Caki2 (cell line): ENCODE measurements around the gene ADD1. TPM values are rescaled to one million over a fixed set of nuclear protein-coding genes. Genes with fewer than 3 reads are reported as not detected.

ENCODE experiments used
- DNase-seq: peaks from one replicate; pipeline ENCODE4 v3.0.0-alpha.2; 2015; ENCODE audit warnings: low read depth
- in situ Hi-C: cut with HindIII; loops from 2 replicates; pipeline ENCODE4 v1.10.0; 2016; ENCODE audit warnings: low sequenced_read_pairs, low pct_unique_long_range_greater_than_20kb, mixed read lengths
- total RNA-seq: library from RNA; depleted of rRNA; stranded (reverse); fragments of >200 nt; shearing (Covaris generic); gene quantifications from 2 replicates; pipeline ENCODE4 v1.2.3, GENCODE V29; 2014; ENCODE audit warnings: low replicate concordance

ADD1 gene
- total RNA-seq, 1 experiment from 2014 or later = 98.4 TPM

DNA sequence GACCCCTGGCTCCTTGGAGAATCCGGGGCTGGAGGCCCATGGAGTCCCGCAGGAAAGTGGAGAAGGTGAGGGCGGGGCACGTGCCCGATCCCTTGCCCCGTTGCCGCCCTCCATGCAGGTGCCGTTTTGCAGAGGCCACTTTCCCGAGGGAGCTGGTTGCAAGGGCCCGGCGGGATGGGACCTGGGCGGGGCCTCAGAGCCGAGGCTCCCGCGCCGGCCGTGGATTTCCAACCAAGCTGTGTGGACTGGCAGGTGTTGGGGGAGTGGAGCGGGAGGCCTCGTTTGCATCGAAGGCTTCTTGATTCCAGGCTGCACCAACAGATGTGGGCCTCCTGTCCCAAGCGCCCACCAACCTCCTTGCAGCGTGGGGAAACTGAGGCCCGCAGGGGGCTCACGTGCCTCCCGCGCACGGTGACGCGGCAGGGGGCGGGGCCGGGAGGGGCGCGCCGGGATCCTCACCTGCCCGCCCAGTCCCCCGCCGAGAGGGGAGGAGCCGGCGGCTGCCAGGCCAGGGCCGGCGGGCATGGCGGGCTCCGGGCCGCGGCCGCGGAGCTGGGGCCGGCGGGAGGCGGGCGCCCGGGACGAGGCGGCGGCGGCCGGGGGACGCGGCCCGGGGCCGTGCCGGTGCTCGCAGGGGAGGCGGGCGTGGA, 25.8 kb upstream of the ADD1 start:
- in situ Hi-C loops = no loop called here
- DNase-seq = no peak

DNA sequence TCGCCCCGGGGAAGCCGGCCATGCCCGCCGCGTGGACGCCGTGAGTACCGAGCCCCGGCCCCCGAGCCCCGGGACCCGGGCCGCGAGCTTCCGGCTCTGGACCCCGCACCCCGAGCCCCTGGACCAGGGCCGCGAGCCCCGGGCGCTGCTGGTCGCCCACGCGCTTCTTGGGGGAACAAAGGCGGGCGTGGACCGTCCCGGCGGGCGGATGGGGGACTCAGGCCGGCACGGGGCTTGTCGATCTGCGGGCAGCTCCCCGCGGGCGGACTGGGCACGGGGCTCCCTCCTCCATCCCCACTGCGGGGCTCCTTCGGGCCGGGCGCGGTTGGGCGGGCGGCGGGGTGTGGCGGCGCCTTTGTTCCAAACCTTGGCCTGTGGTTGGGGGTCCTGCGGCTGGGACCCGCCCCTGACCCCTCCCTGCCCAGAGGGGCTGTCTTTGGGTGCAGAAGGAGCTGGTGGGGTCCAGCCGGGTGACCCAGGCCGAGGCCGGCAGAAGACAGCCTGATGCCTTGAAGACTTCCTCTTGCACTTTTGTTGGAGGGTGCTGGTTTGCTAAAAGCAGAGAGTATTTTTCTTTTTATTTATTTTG, 25.2 kb upstream of the ADD1 start:
- DNase-seq = no peak
- in situ Hi-C loops = no loop called here

DNA sequence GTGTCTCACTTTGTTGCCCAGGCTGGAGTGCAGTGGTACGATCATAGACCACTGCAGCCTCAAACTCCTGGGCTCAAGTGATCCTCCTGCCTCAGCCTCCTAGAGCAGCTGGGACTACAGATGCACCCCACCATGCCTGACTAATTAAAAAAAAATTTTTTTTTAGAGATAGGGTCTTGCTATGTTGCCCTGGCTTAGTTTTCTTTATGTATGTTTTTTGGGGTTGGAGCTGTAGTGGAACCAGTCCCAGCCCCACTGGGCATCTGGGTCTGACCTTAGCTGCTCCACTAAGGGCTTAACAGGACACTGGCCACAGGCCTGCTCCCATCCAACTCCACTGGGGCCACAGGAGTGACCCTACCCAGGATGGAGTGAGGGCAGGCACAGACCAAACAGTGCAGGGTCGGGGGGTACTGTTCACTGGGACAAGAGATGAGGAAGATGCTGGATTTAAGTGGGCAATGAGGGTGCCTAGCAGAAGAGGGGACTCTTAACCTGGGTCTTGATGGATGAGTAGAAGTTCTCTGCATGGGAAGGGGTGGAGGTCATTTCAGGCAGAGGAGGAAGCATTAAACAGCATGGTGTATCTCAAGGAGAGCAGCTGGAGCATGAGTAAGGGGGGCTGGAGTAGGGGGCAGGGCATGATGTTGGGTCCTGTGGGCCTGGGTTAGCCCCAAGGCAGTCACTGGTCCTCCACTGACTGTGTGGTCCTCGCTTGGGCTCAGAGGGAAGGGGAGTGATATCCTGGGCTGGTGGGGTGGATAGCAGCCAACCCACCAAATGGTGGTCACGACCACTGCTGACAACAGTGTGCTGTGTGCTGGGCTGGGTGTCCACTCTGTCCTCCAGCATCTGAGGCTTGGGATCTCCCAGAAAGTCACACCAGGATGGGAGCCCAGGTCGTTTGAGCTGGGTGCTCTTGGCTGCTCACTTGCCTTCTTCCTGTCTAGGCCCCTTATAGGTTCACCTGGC, 24.1 kb upstream of the ADD1 start:
- no peak for DNase-seq
- in situ Hi-C loops = no loop called here

DNA sequence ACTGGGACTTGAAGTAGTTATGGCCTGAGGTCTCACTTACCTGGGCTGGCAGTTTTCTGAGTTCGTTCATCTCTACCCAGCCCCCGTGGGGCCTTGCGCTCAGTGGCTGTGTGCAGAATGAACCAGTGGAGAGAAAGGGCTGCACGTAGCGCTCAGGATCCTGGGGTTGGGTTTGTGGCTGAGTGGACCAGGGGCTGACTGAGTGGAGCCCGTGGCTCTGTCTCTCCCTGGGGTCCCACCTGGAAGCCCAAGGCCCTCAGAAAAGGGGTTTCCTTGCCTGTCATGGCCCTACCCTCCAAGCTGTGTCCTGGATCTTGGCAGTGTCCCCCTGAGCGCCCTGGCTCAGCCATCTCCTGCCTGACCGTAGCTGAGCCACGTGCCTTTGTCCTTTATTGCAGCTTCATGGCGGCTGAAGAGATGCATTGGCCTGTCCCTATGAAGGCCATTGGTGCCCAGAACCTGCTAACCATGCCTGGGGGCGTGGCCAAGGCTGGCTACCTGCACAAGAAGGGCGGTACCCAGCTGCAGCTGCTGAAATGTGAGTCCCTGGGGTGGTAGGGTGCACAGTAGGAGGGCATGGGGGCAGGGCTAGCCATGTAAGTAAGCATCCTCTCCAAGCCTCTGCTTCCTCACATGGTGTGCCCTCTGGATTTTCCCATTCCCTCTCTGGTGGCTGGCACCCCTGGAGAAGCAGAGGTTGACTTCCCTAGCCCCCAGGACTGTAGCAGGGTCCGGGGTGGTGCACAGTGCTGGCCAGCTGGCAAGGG, 23.2 kb upstream of the ADD1 start:
- in situ Hi-C loops = no loop called here
- DNase-seq = no peak

DNA sequence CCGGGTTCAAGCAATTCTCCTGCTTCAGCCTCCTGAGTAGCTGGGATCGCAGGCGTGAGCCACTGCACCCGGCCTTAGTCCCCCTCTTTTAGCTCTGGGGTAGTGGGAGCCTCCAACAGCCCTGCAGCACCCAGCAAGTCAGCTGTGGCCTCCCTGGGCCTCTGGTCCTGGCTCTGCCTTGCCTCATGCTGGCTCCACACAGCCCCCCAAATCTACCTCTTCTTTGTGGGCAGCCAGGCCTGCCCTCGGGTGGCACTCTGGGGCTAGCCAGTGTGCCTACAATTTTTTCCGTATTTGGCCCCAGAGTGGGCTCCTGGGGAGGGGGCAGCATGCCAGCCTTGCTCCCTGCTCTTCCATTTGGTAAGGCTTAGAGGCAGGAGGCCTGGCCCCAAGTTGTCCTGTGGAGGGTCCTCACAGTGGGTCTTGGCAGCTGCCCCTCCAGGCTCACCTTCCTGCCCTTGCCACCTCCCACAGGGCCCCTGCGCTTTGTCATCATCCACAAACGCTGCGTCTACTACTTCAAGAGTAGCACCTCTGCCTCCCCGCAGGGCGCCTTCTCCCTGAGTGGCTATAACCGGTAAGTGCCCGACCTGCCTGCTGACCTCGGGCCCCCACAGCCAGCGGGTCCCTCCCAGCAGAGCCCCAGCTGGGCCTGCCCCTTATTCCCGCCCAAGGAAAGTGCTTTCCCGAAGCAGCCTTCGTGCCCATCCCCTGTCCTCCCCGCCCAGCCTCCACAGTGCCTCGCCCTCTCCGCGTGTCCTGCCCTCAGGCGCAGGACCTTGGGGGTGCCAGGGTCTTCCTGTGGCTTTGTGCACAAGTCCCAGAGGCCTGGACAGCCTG, 21.0 kb upstream of the ADD1 start:
- no peak for DNase-seq
- in situ Hi-C loops = no loop called here

DNA sequence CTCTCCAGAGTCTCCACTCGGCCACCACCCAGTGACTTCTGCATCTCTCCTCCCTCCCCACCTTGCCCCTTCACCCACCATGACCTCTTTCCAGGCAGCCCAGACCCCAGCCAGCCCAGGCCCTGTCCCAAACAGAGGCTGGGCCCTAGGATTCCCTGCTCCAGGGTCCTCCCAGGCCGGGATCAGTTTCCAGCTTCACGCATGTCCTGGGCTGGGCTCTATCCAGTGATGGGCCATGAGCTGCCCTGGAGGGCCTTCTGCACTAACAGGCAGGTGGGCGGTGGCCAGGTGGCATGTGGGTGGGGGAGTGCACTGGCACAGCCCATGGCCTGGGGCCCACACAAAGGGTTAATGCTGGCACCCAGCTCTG, 20.4 kb upstream of the ADD1 start:
- no peak for DNase-seq
- in situ Hi-C loops = no loop called here

DNA sequence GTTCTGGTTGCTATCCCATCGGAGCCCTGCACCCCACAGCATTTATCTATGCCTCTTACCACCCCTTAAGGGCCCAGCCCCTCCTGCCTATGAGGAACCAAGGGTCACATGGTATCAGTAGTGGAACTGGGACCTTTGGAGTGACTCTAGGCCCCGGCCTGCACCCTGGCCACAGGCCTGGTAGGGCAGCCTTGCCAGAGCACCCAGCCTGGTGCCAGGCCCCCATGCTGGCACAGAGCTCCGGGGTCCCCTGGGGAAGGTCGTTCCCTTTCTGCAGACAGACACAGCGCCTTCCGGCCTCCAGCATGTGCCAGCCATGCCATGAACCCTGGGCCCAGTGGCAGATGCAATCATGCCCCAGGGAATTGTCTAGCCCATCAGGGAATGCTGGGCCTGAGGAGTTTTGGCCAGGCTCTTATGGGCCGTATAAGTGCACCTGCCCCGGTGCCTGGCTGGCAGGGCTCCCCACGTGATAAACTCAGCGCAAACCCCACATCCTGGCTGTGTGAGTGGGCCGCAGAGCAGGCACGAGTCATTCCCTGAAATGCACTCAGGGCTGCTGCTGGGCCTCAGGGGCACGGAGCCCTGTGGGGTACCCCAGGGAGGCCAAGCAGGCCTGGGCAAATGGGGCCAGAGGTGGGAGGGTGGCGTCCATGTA, 19.8 kb upstream of the ADD1 start:
- in situ Hi-C loops = no loop called here
- no peak for DNase-seq

DNA sequence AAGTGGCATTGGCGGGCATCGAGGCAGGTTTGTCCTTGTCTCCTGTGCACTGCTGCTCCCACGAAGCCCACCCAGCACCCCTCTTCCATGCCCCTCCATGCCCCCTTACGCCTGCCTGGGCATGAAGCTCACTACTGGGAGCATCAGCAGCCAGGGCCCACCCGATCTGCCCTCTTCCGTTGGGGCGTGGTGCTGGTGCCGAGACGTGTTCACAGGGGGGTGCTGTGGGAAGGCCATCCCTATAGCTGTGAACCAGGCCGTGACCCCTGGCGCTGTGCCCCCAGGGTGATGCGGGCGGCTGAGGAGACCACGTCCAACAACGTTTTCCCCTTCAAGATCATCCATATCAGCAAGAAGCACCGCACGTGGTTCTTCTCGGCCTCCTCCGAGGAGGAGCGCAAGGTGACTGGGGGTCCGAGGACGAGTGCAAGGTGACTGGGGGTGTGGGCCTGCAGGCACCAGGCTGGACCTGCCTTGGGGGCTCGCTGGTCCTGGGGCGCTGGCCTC, 19.3 kb upstream of the ADD1 start:
- in situ Hi-C loops = no loop called here
- no peak for DNase-seq

DNA sequence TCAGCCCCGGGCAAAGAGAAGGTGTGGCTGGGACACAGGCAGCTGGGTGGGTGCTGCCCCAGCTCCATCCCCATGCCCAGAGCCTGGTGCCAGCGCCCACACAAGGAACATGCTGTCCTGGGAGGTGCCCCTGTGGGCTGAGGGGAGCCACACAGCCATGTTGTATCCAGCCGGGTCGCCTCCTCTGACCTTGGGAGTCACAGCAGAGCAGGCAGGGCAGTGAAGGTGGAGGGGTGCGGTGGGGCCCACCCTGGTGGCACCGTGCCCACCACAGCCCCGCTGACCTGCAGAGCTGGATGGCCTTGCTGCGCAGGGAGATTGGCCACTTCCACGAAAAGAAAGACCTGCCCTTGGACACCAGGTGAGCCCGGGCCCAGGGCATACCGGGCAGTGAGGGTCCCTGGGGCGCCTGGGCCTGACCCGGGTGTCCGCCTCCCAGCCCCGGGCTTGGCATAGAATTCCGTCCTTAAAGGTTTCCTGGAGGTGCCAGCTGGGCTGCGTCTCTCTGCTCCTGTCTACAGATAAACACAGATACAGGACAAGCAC, 18.7 kb upstream of the ADD1 start:
- in situ Hi-C loops = no loop called here
- no peak for DNase-seq

DNA sequence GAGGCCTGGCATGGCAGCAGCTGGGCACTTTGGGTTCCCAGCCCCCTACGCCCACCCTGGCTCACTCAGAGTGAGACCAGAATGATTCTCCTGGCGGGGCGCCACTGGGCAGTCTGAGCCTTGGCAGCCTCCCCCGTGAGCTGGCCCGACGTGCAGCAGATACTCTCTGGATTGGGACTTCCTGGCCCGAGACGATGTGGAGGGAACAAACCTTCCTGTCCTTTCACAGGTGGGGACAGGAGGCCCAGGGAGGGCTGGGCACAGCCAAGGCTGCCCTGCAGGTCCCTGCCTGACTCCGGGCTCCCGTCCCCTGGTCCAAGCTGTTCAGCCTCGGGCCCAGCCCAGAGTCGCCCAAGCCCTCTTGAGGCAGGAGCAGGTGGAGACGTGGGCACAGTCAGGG, 17.9 kb upstream of the ADD1 start:
- in situ Hi-C loops = no loop called here
- no peak for DNase-seq

DNA sequence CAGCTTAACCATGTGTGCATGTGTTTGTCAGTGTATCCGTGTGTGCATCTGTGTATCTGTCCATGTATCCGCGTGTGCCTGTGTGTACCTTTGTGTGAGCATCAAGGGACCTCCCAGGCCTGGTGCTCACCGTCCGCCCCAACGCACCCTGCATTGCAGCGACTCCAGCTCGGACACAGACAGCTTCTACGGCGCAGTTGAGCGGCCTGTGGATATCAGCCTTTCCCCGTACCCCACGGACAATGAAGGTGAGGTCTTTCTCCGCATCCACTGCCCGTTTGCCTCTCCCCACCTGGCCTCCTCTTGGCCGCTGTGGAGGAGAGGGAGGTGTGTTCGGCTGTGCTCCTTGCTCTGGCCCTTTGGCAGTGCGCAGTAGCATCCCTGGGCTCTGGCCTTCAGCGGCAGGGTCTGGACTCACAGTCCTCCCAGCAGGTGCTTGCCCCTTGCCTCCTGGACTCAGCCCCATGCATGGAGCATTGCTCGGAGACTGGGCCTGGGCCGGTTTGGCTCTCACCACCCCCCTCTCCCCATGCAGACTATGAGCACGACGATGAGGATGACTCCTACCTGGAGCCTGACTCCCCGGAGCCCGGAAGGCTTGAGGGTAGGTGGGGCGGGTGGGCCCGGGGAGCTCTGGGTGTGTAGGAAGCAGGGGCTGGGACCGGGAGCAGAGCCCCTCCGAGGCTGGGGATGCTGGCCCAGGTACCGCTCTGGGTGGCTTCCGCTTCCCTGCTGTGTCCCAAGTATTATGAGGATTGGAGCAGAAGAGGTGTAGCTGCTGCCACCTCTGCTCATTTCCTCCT, 16.4 kb upstream of the ADD1 start:
- in situ Hi-C loops = no loop called here

DNA sequence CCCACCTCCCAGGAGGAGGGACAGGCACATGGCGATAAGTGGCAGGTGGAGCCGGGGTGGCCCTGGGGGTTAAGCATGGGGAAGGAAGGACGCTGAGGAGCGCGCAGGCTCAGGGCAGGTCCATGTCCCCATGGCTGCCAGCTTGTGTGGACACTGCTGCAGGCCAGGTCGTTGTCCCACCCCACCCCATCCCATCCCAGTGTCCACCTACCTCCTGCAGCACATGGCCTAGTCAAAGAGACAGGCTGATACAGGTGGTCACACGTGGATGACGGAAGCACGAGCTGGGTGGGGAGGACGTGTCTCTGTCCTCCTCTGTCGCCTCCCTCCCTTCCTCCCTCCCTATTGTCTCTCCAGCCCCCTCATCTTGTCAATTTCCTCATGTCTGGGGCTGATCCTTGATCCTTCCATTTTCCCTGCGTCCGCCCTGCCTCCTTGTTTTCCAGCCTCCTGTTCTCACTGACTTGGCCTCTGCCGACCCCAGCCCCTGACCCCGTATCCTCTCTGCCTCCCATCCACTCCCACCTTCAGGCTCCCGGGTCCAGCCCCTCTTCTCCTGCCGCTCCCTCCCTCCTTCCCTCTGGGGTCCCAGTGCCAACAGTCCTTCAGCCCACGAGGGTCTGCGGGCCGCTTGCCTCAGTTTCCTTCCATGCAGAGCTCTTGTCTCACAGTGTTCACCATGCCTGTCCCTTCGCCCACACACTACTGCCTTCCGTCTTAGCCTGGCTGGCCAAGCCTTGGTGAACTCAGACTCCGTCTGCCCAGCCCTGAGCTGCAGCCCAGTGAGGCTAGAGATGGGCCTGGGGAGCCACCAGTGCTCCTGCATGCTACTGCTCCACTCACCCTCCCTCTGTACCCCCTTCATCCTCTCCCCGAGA, 15.5 kb upstream of the ADD1 start:
- in situ Hi-C loops = no loop called here
- no peak for DNase-seq

More for the DNA sequence above, 16.4 kb upstream of the ADD1 start:
- DNase-seq = no peak

DNA sequence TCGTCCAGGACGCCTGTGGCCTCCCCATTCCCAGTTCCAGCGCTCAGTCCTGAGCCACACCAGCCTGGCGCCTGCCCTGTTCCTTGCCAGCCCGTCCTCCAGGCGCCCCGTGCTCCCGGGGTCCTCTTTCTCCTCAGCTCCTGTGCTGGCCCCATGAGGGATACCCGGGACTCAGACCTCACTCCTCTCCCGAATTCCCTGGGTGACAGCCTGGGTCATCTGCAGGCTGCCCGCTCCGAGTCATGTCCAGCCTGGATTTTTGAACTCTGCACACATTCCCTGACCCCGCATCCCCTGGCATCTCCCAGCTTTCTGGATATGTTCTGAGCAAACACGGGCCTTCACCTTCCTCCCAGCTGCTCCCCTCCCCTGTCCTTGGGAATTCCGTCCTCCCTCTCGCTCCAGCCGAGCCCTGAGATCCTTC, 14.9 kb upstream of the ADD1 start:
- DNase-seq = no peak
- in situ Hi-C loops = no loop called here

DNA sequence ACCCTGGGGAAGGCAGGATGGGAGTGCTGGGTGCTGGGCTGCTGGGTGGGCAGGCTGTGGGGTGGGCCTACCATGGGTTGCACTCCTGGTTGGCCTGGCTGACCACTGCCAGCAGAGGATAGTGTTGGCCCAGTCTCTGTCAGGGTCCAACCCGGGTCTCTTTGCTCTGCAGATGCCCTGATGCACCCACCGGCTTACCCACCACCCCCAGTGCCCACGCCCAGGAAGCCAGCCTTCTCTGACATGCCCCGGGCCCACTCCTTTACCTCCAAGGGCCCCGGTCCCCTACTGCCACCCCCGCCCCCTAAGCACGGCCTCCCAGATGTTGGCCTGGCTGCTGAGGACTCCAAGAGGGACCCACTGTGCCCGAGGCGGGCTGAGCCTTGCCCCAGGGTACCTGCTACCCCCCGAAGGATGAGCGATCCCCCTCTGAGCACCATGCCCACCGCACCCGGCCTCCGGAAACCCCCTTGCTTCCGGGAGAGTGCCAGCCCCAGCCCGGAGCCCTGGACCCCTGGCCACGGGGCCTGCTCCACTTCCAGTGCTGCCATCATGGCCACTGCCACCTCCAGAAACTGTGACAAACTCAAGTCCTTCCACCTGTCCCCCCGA, 14.2 kb upstream of the ADD1 start:
- in situ Hi-C loops = no loop called here
- no peak for DNase-seq

DNA sequence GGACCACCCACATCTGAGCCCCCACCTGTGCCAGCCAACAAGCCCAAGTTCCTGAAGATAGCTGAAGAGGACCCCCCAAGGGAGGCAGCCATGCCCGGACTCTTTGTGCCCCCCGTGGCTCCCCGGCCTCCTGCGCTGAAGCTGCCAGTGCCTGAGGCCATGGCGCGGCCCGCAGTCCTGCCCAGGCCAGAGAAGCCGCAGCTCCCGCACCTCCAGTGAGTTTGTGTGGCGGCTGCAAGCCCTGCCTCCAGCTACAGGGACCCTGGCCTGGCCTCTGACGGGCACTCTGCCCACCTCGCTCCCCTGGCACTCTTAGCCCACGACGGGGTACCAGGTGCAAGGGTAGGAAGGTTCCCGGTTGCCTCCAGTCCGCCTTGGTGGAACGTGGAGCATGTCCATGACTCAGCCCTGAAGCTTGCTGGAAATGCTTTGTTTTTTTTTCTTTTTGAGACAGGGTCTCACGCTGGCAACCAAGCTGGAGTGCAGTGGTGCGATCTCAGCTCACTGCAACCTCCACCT, 13.7 kb upstream of the ADD1 start:
- in situ Hi-C loops = no loop called here
- no peak for DNase-seq
